ENCODE measurements around the gene PPP4R3B.
A peak's percentile ranks its signal among the peaks of the same experiment; 100 is the strongest.

PPP4R3B gene

DNA sequence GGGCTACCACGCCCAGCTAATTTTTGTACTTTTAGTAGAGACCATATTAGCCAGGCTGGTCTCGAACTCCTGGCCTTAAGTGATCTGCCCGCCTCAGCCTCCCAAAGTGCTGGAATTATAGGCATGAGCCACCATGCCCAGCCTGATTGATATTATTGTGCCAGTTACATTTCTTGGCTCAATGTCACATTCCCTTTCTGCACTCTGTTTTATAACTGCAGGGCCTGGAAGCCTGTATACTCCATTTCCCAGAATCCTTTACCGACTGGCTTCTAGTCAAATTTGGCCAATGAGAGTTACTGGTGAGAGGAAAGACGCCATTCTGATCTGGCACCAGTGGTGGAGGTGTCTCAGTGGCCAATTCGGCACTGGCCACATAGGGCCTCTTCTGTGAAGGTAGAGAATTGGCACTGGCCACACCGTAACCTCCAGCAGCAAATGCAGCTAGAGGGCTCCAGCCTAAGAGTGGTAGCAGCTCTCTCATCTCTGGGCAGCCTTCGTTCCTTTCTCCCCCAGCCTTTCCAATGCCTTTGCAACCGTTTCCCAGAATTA is 114.8 kb downstream of the PPP4R3B start:
- DNase-seq: no peak

DNA sequence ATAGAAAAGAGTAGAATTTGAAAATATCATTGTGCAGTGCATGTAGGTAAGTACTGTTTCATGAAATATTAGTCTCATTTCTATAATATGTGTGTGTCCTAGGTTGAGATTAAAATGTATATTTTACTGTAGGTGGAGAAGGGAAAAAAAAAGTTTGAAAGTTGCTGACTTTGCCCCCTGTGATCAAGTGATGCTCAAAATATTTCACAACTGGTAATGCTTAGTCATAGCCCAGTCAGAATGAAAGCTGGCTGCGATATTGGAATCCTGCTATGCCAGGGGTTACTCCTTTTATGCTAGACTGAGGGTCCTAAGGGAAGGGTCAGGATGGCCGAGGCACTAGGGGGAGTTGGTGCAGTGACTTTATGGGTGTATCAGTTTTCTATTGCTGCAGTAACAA is 117.4 kb downstream of the PPP4R3B start:
- peak; percentile 79 for DNase-seq

DNA sequence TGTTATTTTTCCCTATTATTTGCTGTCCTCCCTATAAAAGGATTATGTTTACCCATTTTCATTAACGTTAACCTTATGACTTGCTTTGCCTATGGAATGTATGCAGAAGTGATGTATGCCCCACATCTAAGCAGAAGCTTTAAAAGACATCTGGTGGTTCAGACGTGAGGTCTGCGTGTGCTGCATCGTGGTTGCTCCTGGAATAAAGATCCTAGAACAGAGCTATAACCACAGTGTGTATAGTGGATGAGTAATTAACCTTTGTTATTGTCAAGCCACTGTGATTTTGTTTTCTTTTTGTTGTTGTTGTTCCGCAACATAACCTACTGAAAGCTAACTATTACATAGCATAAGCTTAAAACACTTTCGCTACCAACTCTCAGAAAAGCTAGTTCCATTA is 118.8 kb downstream of the PPP4R3B start:
- DNase-seq: no peak
